ENCODE measurements around the gene DRAXIN. TPM values are rescaled to one million over a fixed set of nuclear protein-coding genes. Genes with fewer than 3 reads are reported as not detected.

The DRAXIN gene
- total and polyA plus RNA-seq, 2 donors (not counting 3 experiments of a cell fraction or from before 2014, with no cell fraction given), result 0.44 to 3.2 TPM

- H3K79me2 ChIP-seq (ENCODE audit: control insufficient read depth, insufficient read depth, low read length), result no peaks in the 10 kb centered on the region
- H4K20me1 ChIP-seq (replicated peaks; ENCODE audit: control insufficient read depth, extremely low read depth, insufficient read depth, low read length), result no peaks in the 10 kb centered on the region
- no peak overlapping the region for H3K9ac ChIP-seq (replicated peaks; ENCODE audit: extremely low read depth, insufficient read depth, low read length)
- no TSS peak for BruUV-seq (replicated peaks)
- H3K27ac ChIP-seq (ENCODE audit: insufficient read depth, low read depth, low read length), result no peak overlapping the region
- H3K9me3 ChIP-seq (replicated peaks; ENCODE audit: control insufficient read depth, insufficient read depth, low read length), result no peaks in the 10 kb centered on the region
- peaks cover 4% of the 10 kb centered on the region for H3K4me1 ChIP-seq (ENCODE audit: control insufficient read depth, extremely low read depth, insufficient read depth, low read length)
- no peak overlapping the region for H2AFZ ChIP-seq (ENCODE audit: low read depth, low read length)
- no peak overlapping the region for H3K4me3 ChIP-seq (replicated peaks in 1 of 3; ENCODE audit: insufficient read depth in 1 of 3, low read depth in 1 of 3, low read length in 3 of 3)
- TF ChIP-seq MAX (IDR thresholded peaks at IDR 0.05; ENCODE audit: insufficient read depth, insufficient read length), result no peak
- no peak for TF ChIP-seq POLR2A (IDR thresholded peaks at IDR 0.05; ENCODE audit: low read depth, low read length)
- TF ChIP-seq EZH2 (IDR thresholded peaks at IDR 0.05; ENCODE audit: borderline replicate concordance, low read depth, low read length, severe bottlenecking), result no peak
- TF ChIP-seq POLR2AphosphoS5 (IDR thresholded peaks at IDR 0.05; ENCODE audit: insufficient read depth, low read depth, low read length), result no peak
- TF ChIP-seq JUN (IDR thresholded peaks at IDR 0.05; ENCODE audit: borderline replicate concordance, insufficient read depth, insufficient read length, low read depth), result no peak
- TF ChIP-seq MYC (IDR thresholded peaks at IDR 0.05; ENCODE audit: low read depth, low read length), result no peak
- no peak for TF ChIP-seq CTCF (IDR thresholded peaks at IDR 0.05; ENCODE audit: extremely low read depth in 1 of 2, insufficient read depth in 1 of 2, low read depth in 1 of 2, low read length in 2 of 2)
- TF ChIP-seq FOS (IDR thresholded peaks at IDR 0.05; ENCODE audit: borderline replicate concordance, insufficient read depth, low read length), result no peak
- TF ChIP-seq GATA2 (IDR thresholded peaks at IDR 0.05; ENCODE audit: insufficient read depth, insufficient read length, low read depth, low read length), result no peak
- no peaks in the 10 kb centered on the region for H3K9me1 ChIP-seq (replicated peaks; ENCODE audit: control insufficient read depth, extremely low read depth, insufficient read depth, low read length)
- ChIA-PET CTCF (interaction anchor here (1.0 kb wide), 1 partner anchor 16 kb away, joined by 3 read pairs; no protein-coding TSS in a partner anchor), POLR2A (no interaction called here)
- dilution Hi-C loops (cut with MboI; ENCODE audit: extremely low pct_ligation_motif_present, low sequenced_read_pairs) (no loop called here), intact Hi-C loops (cut with micrococcal nuclease) (no loop called here)
- FAIRE-seq (no peak), DNase-seq (ENCODE audit: low read depth, low spot score) (no peak)
- H3K36me3 ChIP-seq (ENCODE audit: control insufficient read depth in 2 of 2, extremely low read depth in 1 of 2, insufficient read depth in 2 of 2, low read length in 2 of 2), result no peaks in the 10 kb centered on the region
- H3K4me2 ChIP-seq (ENCODE audit: insufficient read depth, low read length), result no peak overlapping the region
- peaks cover 0 to 3% of the 10 kb centered on the region in 2 experiments for H3K27me3 ChIP-seq (ENCODE audit: control insufficient read depth in 2 of 2, insufficient read depth in 2 of 2, low read length in 2 of 2)
Observed at GRCh38 chr1:11766429-11766776, 74.9 kb downstream of the DRAXIN start.
